C4-2B (cell line): ENCODE measurements around the gene ATP8B1.

ENCODE experiments used
- CTCF ChIP-seq: fragments of 450-650 bp; conservative IDR thresholded peaks from 2 replicates; pipeline ENCODE4 v1.5.1; 2017; ENCODE audit warnings: mild to moderate bottlenecking
- ZFX ChIP-seq: fragments of 450-650 bp; IDR thresholded peaks from 2 replicates; pipeline ENCODE4 v1.6.1; 2017

GRCh38 chr18:57782049-57782448, 21.1 kb downstream of the ATP8B1 start:
- TF ChIP-seq ZFX: no peak
- TF ChIP-seq CTCF: no peak
